NOMO-1 treated with DMSO at 0.1 percent for 48 hours (cell line): ENCODE measurements around the gene RRM2.
"Not testable (repeated sequence)": the region's sequence is repeated elsewhere in the genome, so short reads cannot be mapped to it uniquely, and the experiment has no call there.

Experiments
- DNase-seq: peaks from one replicate; lab custom pipeline; 2025; ENCODE audit not compliant: unreplicated experiment; lab: John Stamatoyannopoulos, UW

The RRM2 gene

GRCh38 chr2:10132043-10132575 is 9.6 kb downstream of the RRM2 start:
- DNase-seq: no peak

GRCh38 chr2:10132596-10132995 is 10.1 kb downstream of the RRM2 start:
- DNase-seq: no peak

GRCh38 chr2:10132996-10133647 is 10.6 kb downstream of the RRM2 start:
- DNase-seq: no peak

- no peak for DNase-seq
These were observed 13.0 kb downstream of the RRM2 start for GRCh38 chr2:10135296-10136089.

GRCh38 chr2:10136101-10136934 is 13.8 kb downstream of the RRM2 start:
- no peak for DNase-seq

GRCh38 chr2:10137053-10137843 is 14.7 kb downstream of the RRM2 start:
- no peak for DNase-seq

- DNase-seq: no peak
These were observed 17.0 kb downstream of the RRM2 start for GRCh38 chr2:10139536-10139935.

- DNase-seq: no peak
These were observed 18.5 kb downstream of the RRM2 start for GRCh38 chr2:10140841-10141610.

GRCh38 chr2:10141736-10142639 is 19.4 kb downstream of the RRM2 start:
- DNase-seq: no peak

- no peak for DNase-seq
These were observed 20.1 kb downstream of the RRM2 start for GRCh38 chr2:10142640-10142965.

GRCh38 chr2:10144771-10145518 is 22.4 kb downstream of the RRM2 start:
- no peak for DNase-seq

GRCh38 chr2:10145519-10146357 is 23.2 kb downstream of the RRM2 start:
- DNase-seq: no peak

GRCh38 chr2:10146366-10147005 is 23.9 kb downstream of the RRM2 start:
- DNase-seq: no peak

GRCh38 chr2:10147050-10147660 is 24.6 kb downstream of the RRM2 start:
- DNase-seq: not testable (repeated sequence)

GRCh38 chr2:10148268-10148667 is 25.7 kb downstream of the RRM2 start:
- no peak for DNase-seq

- DNase-seq: no peak
These were observed 27.1 kb downstream of the RRM2 start for GRCh38 chr2:10149635-10150034.

- no peak for DNase-seq
These were observed 27.9 kb downstream of the RRM2 start for GRCh38 chr2:10150436-10150835.
